Activated CD8-positive, alpha-beta memory T cell treated with anti-CD3 and anti-CD28 coated beads, Interleukin-2, amount 50 U/mL, for 4 hours (primary cell): ENCODE data around the gene NOLC1.
"Not testable (repeated sequence)": the region's sequence is repeated elsewhere in the genome, so short reads cannot be mapped to it uniquely, and the experiment has no call there.

Source experiments
- DNase-seq: peaks from one replicate; pipeline ENCODE4 v3.0.0-alpha.2; 2020

NOLC1 gene

GRCh38 chr10:102157224-102157623, 5.0 kb downstream of the NOLC1 start:
- no peak for DNase-seq

- DNase-seq = no peak
Measured at GRCh38 chr10:102159051-102159597, 6.9 kb downstream of the NOLC1 start.

- DNase-seq = no peak
Measured at GRCh38 chr10:102159831-102160230, 7.6 kb downstream of the NOLC1 start.

- DNase-seq = no peak
Measured at GRCh38 chr10:102163342-102163989, 11.3 kb downstream of the NOLC1 start.

GRCh38 chr10:102167861-102168260, 15.7 kb downstream of the NOLC1 start:
- DNase-seq = no peak

GRCh38 chr10:102170602-102171001, 18.4 kb downstream of the NOLC1 start:
- no peak for DNase-seq

- no peak for DNase-seq
Measured at GRCh38 chr10:102172288-102172687, 20.1 kb downstream of the NOLC1 start.

- no peak for DNase-seq
Measured at GRCh38 chr10:102175415-102175814, 23.2 kb downstream of the NOLC1 start.

- no peak for DNase-seq
Measured at GRCh38 chr10:102184606-102185005, 32.4 kb downstream of the NOLC1 start.

GRCh38 chr10:102185272-102185671, 33.1 kb downstream of the NOLC1 start:
- DNase-seq = no peak

- DNase-seq = no peak
Measured at GRCh38 chr10:102185811-102186527, 33.8 kb downstream of the NOLC1 start.

GRCh38 chr10:102188298-102188940, 36.2 kb downstream of the NOLC1 start:
- DNase-seq = no peak

- DNase-seq = not testable (repeated sequence)
Measured at GRCh38 chr10:102188941-102189898, 37.0 kb downstream of the NOLC1 start.

- DNase-seq = no peak
Measured at GRCh38 chr10:102191956-102192355, 39.8 kb downstream of the NOLC1 start.

GRCh38 chr10:102195296-102195870, 43.2 kb downstream of the NOLC1 start:
- no peak for DNase-seq

GRCh38 chr10:102196893-102197292, 44.7 kb downstream of the NOLC1 start:
- DNase-seq = no peak

- DNase-seq = no peak
Measured at GRCh38 chr10:102198027-102198426, 45.8 kb downstream of the NOLC1 start.

GRCh38 chr10:102200751-102201640, 48.8 kb downstream of the NOLC1 start:
- DNase-seq = no peak

GRCh38 chr10:102202386-102202785, 50.2 kb downstream of the NOLC1 start:
- DNase-seq = no peak

- DNase-seq = no peak
Measured at GRCh38 chr10:102208311-102209035, 56.3 kb downstream of the NOLC1 start.
